ENCODE results near the gene ZNRD2.

ZNRD2 gene

GRCh38 chr11:65571940-65572339, 1.7 kb downstream of the ZNRD2 start:
- no peak for DNase-seq (ENCODE audit: extremely low read depth in 1 of 2, low read depth in 1 of 2)

DNA sequence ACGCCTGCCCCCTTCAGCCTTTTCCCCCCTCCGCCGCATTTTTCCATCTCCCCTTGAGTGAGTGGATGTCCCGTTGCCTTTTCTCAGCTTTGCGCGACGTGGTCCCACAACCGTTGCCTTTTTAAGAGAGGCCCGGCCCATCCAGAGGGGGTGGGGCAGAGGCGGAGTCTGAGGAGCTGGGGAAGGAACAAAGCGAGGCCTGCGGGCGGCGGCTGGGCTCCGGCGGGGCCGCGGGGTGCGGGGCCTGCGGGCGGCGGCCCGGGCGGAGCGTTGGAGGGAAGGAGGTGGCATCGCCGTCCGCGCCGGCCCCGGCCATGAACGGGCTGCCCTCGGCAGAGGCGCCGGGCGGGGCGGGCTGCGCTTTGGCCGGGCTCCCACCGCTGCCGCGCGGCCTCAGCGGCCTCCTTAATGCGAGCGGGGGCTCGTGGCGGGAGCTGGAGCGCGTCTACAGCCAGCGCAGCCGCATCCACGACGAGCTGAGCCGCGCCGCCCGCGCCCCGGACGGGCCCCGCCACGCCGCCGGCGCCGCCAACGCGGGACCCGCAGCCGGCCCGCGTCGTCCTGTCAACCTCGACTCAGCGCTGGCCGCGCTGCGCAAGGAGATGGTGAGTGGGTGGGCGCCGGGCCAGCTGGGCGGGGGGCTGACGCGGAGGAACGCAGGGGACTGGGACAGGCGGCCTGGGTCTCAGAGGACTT, 2.2 kb downstream of the ZNRD2 start, which contains the start of gene FAM89B:
Gene FAM89B (plus strand): TSS at position 183 of the 696 bp plus-strand sequence. CDS start 132 bp downstream, at position 315.
- DNase-seq (ENCODE audit: extremely low read depth in 1 of 2, low read depth in 1 of 2) = peak; percentile 76 to 83

DNA sequence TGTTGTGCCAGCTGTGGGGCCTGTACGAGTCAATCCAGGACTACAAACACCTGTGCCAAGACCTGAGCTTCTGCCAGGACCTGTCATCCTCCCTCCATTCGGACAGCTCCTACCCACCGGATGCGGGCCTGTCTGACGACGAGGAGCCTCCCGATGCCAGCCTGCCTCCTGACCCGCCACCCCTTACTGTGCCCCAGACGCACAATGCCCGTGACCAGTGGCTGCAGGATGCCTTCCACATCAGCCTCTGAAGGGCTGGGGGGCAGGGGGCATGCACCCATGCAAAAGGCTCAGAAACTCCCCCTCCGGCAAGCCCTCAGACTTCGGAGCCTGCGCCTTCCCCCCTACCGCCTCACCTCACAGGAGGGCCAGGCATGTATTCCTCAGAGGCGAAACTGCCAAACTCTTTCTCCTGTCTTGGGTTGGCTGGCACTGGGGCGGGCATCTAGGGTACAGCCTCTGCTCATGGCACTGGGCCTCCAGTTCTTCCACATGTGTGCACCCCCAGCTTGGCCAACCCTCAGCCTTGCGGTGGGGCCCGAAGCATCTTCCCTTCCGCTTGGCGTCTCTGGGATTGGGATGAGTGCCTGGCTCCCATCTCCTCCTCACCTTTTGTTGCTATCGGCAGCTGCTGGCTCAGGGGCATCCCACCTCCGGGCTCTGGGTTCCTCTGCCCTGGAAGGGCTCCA, 3.3 kb downstream of the ZNRD2 start:
- no peak for DNase-seq (ENCODE audit: extremely low read depth in 1 of 2, low read depth in 1 of 2)

- DNase-seq (ENCODE audit: extremely low read depth in 1 of 2, low read depth in 1 of 2) = peak; percentile 53 to 74
These were observed 4.0 kb downstream of the ZNRD2 start for GRCh38 chr11:65574109-65574810.

DNA sequence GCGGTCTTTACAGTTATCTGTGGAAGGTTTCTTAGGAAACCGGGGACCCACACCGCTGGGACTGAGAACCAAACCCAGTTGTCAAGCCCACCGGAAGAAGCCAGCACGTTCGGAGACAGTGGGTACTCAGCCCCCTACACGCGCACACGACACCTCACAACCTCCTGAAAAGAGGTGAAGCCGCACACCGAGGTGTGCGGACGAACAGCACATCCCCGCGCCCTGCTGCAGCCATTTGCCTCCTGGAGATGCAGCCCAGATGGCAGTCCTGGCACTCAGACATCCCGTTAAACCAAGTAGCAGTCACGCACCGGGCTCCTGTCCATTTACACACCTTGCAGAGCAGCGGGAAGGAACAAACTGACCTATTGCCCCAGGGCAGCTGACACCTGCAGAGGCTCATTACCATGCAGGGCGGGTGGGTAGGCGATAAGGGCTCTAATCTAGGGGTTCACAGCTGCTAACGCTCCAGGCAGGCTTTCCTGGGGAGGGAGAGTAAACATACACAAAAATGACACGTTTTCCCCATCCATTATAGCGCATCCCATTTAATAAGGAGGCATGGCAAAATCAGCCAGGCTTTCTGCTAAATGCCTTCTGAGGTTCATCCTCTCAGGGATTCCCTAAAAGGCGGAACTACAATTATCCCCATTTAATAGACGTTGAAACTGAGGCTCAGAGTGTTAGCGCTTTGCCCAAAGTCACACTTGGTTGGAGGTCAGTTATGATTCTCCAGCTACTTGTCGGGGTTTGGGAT, 4.7 kb downstream of the ZNRD2 start:
- no peak for DNase-seq (ENCODE audit: extremely low read depth in 1 of 2, low read depth in 1 of 2)

- DNase-seq (ENCODE audit: extremely low read depth in 1 of 2, low read depth in 1 of 2) = peak in 1 of 2 donors; percentile 71
These were observed 5.4 kb downstream of the ZNRD2 start, which contains the start of gene EHBP1L1 for GRCh38 chr11:65575568-65576231. Gene EHBP1L1, plus strand, starts transcription at chr11:65576053. Its CDS starts 250 bp downstream, at chr11:65576303.

DNA sequence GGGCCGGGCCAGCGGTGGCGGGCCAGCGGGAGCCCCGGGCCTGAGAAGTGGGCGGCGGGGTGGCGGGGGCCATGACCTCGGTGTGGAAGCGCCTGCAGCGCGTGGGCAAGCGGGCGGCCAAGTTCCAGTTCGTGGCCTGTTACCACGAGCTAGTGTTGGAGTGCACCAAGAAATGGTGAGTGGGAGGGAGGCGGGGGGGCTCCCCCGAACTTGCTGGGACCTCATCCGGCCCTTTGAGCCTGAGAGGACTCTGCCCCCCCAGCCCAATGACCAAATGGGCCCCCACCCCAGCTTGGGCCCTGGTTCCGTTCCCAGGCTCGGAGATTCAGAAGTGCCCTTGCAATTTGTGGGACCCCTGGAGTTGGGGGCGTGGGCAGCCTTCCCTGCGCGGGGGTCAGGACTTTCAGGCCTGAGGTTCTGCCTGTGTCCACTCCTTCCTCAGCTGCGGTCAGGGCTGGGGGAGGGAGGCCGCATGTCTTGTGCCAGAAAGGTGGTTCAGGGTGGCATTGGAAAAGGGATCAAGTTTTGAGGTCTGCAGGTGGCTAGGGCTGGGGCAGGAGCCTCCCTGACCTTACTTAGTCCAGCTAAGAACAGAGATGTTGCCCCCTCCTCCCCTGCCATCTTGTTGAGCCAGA, 6.1 kb downstream of the ZNRD2 start:
- DNase-seq (ENCODE audit: extremely low read depth in 1 of 2, low read depth in 1 of 2) = no peak

- no peak for DNase-seq (ENCODE audit: extremely low read depth in 1 of 2, low read depth in 1 of 2)
These were observed 6.8 kb downstream of the ZNRD2 start for GRCh38 chr11:65576867-65577755.

DNA sequence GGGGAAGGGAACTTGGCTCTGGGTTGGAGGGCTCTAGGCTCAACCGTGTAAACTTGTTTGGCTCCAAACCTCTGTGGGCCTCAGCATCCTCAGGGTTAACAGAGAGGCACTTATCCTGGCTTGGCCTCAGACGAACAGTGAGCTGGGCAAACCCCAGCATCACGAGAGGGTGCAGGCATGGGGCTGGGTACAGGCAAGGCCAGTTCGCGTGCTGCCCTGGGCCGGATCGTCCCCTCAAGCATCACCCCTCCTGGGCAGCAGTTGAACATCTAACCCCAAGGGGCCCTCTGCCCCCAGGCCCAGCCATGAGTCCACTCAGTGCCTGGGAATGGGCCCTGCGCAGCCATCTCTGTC, 7.5 kb downstream of the ZNRD2 start:
- no peak for DNase-seq (ENCODE audit: extremely low read depth in 1 of 2, low read depth in 1 of 2)

DNA sequence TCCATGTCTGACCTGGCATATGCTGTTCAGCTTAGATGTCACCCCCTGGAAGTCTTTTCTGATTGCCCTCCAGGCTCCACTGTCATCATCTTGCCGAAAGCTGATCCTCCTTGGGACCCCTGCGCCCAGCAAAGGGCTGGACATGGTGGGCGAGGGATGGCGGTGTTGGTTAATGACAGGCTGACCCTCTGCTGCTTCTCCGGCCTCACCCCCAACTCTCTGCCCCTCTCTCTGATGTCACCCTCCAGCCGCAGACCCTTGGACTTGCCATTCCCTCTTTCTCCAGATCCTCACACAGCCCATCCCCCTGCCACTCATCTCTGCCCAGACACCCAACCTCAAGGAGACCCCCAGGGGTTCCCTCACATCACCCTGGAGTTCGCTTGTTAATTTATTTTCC, 7.9 kb downstream of the ZNRD2 start:
- DNase-seq (ENCODE audit: extremely low read depth in 1 of 2, low read depth in 1 of 2) = no peak

DNA sequence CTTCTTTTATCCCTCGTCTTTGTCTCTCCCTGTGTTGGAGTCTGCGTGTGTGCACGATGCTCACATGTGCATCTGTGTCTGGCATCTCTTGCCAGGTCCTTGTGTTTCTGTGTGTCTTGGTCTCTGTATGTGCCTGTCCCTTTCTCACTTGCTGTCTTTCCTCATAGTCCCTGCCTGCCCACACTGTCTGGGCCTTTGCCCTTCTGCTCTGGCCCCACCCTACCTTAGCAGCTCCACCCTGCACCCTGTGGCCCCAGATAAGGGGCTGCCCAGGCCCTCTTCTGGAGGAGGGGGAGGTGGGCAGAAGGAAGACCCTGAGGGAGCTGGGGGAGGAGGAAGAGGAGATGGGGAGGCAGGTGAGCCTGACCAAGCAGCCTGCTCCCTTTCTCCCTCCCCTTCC, 8.4 kb downstream of the ZNRD2 start:
- DNase-seq (ENCODE audit: extremely low read depth in 1 of 2, low read depth in 1 of 2) = no peak

- DNase-seq (ENCODE audit: extremely low read depth in 1 of 2, low read depth in 1 of 2) = no peak
These were observed 9.0 kb downstream of the ZNRD2 start for GRCh38 chr11:65579291-65579690.

GRCh38 chr11:65580031-65580692, 9.9 kb downstream of the ZNRD2 start:
- DNase-seq (ENCODE audit: extremely low read depth in 1 of 2, low read depth in 1 of 2) = no peak

DNA sequence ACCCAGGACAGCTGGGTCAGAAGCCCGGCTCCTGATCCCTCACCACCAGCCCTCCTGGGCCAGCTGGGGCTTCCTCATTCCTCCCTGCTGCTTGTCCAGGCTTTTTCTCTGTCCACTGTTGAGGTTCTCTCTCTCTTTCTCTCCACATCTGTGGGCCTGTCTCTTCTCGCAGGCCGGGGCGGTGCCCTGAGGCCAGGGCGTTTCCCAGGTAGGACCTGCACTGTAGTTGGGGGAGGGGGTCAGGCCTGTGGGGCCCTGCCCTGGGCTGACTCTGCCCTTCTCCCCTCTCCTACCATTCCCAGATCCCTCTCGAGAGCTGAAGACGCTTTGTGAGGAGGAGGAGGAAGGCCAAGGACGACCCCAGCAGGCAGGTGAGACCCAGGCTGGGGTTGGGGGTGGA, 10.5 kb downstream of the ZNRD2 start:
- DNase-seq (ENCODE audit: extremely low read depth in 1 of 2, low read depth in 1 of 2) = no peak

- DNase-seq (ENCODE audit: extremely low read depth in 1 of 2, low read depth in 1 of 2) = no peak
These were observed 11.7 kb downstream of the ZNRD2 start for GRCh38 chr11:65581928-65582327.

DNA sequence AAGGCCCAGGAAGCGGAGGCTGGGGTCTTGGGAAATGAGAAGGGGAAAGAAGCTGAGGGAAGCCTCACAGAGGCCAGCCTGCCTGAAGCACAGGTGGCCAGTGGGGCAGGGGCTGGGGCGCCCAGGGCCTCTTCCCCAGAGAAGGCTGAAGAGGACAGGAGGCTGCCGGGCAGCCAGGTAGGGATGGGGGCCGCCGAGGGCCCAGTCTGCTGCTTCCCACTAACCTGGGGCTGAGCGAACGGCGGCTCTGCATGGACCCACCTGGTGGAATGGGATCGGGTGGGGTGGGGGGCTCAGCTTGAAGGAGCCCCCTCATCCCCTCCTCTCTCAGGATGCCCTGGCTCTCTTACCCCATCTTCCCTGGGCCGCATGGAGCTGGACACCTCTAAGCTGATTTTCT, 13.3 kb downstream of the ZNRD2 start:
- DNase-seq (ENCODE audit: extremely low read depth in 1 of 2, low read depth in 1 of 2) = no peak

DNA sequence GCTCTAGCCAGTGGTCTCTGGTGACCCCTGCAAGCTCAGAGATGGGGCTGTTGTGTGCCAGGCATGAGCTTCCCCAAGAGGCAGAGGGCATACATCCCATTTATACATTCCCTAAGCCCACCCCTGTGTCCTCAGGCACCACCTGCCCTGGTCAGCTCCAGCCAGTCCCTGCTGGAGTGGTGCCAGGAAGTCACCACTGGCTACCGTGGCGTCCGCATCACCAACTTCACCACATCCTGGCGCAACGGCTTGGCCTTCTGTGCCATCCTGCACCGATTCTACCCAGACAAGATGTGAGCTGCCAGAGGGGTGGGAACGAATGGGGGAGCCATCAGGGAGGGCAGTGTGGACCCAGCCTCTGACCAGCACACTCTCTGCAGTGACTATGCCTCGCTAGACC, 13.8 kb downstream of the ZNRD2 start:
- DNase-seq (ENCODE audit: extremely low read depth in 1 of 2, low read depth in 1 of 2) = no peak

- no peak for DNase-seq (ENCODE audit: extremely low read depth in 1 of 2, low read depth in 1 of 2)
These were observed 14.5 kb downstream of the ZNRD2 start for GRCh38 chr11:65584723-65585171.
